HG03139 (cell line): Measurements from ENCODE around the gene PTPRZ1.

Experiments
- ATAC-seq: cut with Tn5 transposase; IDR thresholded peaks from one replicate; pipeline ENCODE4 v1.9.1; 2021; ENCODE audit not compliant: unreplicated experiment

The PTPRZ1 gene

GRCh38 chr7:121890833-121891232, 17.9 kb downstream of the PTPRZ1 start:
- no peak for ATAC-seq

- ATAC-seq, result no peak
These were observed 18.8 kb downstream of the PTPRZ1 start for GRCh38 chr7:121891731-121892130.

- ATAC-seq, result no peak
These were observed 28.1 kb downstream of the PTPRZ1 start for GRCh38 chr7:121901026-121901425.

GRCh38 chr7:121904120-121904519, 31.2 kb downstream of the PTPRZ1 start:
- no peak for ATAC-seq

GRCh38 chr7:121908042-121908441, 35.1 kb downstream of the PTPRZ1 start:
- no peak for ATAC-seq

GRCh38 chr7:121909716-121910345, 36.9 kb downstream of the PTPRZ1 start:
- ATAC-seq, result no peak

- no peak for ATAC-seq
These were observed 41.1 kb downstream of the PTPRZ1 start for GRCh38 chr7:121913947-121914675.

- no peak for ATAC-seq
These were observed 41.8 kb downstream of the PTPRZ1 start for GRCh38 chr7:121914676-121915279.

- no peak for ATAC-seq
These were observed 43.2 kb downstream of the PTPRZ1 start for GRCh38 chr7:121916211-121916610.

- ATAC-seq, result no peak
These were observed 47.0 kb downstream of the PTPRZ1 start for GRCh38 chr7:121919986-121920385.

- ATAC-seq, result no peak
These were observed 51.6 kb downstream of the PTPRZ1 start for GRCh38 chr7:121924269-121925186.

- ATAC-seq, result no peak
These were observed 58.4 kb downstream of the PTPRZ1 start for GRCh38 chr7:121931149-121931902.

- no peak for ATAC-seq
These were observed 59.8 kb downstream of the PTPRZ1 start for GRCh38 chr7:121932768-121933167.

- ATAC-seq, result no peak
These were observed 64.1 kb downstream of the PTPRZ1 start for GRCh38 chr7:121936951-121937623.

- no peak for ATAC-seq
These were observed 65.6 kb downstream of the PTPRZ1 start for GRCh38 chr7:121938429-121938996.

GRCh38 chr7:121940918-121941317, 68.0 kb downstream of the PTPRZ1 start:
- no peak for ATAC-seq

- no peak for ATAC-seq
These were observed 68.9 kb downstream of the PTPRZ1 start for GRCh38 chr7:121941830-121942229.

GRCh38 chr7:121945066-121945465, 72.1 kb downstream of the PTPRZ1 start:
- ATAC-seq, result no peak

GRCh38 chr7:121945480-121946236, 72.7 kb downstream of the PTPRZ1 start:
- no peak for ATAC-seq
